Measurements from ENCODE around the gene OR52L1.
"Not testable (repeated sequence)": the region's sequence is repeated elsewhere in the genome, so short reads cannot be mapped to it uniquely, and the experiment has no call there.

Gene OR52L1

DNA sequence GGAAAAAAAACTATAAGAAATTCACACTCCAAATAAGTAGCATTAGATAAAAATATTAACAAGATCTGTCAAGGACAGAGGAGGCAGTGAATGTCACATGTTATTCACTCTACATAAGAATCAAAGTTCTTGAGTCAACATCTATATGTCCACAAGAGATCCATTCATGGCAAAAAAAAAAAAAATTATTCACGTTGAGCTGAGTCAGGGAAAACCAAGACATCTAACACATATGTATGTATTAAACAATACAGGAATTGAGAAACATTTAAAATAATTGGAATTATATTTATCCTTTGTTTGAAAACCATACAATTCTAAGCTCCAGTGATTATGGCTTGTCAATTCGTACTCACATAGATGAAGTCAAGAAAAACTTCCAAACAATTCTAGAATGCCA is 19.8 kb downstream of the OR52L1 start:
- ChIA-PET CTCF (no interaction called here), POLR2A (no interaction called here)
- H3K4me3 ChIP-seq (ENCODE audit: low read depth, low read length): no peak overlapping the region
- TF ChIP-seq, protein P1, sequence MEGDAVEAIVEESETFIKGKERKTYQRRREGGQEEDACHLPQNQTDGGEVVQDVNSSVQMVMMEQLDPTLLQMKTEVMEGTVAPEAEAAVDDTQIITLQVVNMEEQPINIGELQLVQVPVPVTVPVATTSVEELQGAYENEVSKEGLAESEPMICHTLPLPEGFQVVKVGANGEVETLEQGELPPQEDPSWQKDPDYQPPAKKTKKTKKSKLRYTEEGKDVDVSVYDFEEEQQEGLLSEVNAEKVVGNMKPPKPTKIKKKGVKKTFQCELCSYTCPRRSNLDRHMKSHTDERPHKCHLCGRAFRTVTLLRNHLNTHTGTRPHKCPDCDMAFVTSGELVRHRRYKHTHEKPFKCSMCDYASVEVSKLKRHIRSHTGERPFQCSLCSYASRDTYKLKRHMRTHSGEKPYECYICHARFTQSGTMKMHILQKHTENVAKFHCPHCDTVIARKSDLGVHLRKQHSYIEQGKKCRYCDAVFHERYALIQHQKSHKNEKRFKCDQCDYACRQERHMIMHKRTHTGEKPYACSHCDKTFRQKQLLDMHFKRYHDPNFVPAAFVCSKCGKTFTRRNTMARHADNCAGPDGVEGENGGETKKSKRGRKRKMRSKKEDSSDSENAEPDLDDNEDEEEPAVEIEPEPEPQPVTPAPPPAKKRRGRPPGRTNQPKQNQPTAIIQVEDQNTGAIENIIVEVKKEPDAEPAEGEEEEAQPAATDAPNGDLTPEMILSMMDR (IDR thresholded peaks at IDR 0.05; ENCODE audit: insufficient read depth, low read length, missing control alignments): no peak
- DNase-seq (ENCODE audit: low read depth, low spot score): no peak

DNA sequence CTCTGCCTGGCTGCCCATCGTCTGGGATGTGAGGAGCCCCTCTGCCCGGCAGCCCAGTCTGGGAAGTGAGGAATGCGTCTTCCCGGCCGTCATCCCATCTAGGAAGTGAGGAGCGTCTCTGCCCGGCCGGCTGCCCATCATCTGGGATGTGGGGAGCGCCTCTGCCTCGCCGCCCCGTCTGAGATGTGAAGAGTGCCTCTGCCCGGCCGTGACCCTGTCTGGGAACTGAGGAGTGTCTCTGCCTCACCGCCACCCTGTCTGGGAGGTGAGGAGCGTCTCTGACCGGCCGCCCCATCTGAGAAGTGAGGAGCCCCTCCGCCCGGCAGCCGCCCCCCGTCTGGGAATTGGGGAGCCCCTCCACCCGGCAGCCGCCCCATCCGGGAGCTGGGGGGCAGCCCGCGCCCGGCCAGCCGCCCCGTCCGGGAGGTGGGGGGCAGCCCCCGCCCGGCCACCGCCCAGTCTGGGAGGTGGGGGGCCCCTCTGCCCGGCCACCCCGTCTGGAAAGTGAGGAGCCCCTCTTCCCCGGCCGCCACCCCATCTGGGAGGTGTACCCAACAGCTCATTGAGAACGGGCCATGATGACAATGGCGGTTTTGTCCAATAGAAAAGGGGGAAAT is 26.0 kb downstream of the OR52L1 start:
- CTCF ChIA-PET: not testable (repeated sequence)

DNA sequence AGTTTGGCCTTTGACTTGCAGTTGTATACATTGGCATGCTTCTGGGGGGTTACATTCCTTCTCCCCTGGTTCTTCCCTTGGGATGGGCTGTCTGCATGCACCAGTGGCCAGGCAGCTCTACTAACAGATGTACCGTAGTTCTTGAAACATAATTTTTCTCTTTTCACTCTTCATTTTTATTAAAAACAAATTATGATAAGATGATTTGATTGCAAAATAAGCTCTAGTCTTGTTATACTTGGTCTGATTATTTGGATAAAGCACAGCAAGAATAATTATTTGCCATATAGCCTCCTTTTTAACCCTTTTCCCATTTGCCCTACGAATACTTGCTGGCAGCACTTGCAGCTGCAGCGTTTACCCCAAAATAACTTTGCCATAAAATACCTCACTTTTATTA is 31.2 kb downstream of the OR52L1 start:
- TF ChIP-seq, protein P1 (IDR thresholded peaks at IDR 0.05; ENCODE audit: insufficient read depth, low read length, missing control alignments): no peak
- ChIA-PET CTCF (no interaction called here), POLR2A (no interaction called here)
- no peak for DNase-seq (ENCODE audit: low read depth, low spot score)
- no peak overlapping the region for H3K4me3 ChIP-seq (ENCODE audit: low read depth, low read length)

More for the DNA sequence above, 26.0 kb downstream of the OR52L1 start:
- DNase-seq (ENCODE audit: low read depth, low spot score); H3K4me3 ChIP-seq (ENCODE audit: low read depth, low read length); POLR2A ChIA-PET: not testable (repeated sequence)

DNA sequence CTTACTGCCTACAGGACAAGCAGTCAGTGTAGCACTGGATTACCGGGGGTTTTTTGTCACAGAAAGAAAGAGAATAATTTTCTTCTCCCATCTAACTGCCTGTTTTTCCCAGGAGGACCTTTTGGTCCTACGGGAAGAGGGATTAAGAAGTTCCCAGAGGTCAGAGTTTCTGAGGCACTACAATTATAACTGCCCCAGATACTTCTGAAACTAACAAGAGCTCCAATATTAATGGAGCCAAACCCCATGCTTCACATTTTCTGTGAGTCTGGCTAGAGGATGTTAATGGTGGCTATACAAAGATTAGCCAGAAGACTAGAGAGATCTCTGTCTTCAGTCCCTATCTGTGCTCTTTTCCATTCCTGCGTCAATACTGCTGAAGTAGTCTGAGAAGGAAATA is 44.8 kb downstream of the OR52L1 start, which contains the start of gene OR56A3:
TSS of gene OR56A3 (plus strand) at position 301 of the 400 bp plus-strand sequence. CDS start 5,096 bp downstream, outside the sequence.
- no peak within 1 kb of the TSS for H3K4me3 ChIP-seq (ENCODE audit: low read depth, low read length)
- ChIA-PET CTCF (no interaction called here), POLR2A (no interaction called here)
- TF ChIP-seq, protein P1 (IDR thresholded peaks at IDR 0.05; ENCODE audit: insufficient read depth, low read length, missing control alignments): no peak
- no peak for DNase-seq (ENCODE audit: low read depth, low spot score)

DNA sequence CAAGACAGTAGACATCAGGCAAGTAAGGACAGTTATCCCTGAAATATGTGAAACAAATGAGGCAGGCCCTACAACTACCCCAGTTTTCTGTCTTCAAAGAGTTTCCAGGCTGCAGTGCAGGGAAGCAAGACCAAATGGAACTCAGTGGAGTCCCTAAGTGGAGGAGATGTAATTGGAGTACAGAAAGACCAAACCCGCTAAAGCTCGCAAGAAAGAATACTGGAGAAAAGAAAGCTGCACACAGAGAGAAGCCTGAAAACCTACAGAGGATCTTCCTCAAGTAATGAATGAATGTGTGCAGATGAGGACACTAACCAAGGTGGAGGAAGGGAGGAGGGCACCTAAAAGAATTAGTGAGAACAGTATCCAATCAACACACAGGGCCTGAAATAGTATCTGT is 46.0 kb downstream of the OR52L1 start:
- ChIA-PET POLR2A (no interaction called here), CTCF (no interaction called here)
- H3K4me3 ChIP-seq (ENCODE audit: low read depth, low read length): no peak overlapping the region
- DNase-seq (ENCODE audit: low read depth, low spot score): no peak
- TF ChIP-seq, protein P1 (IDR thresholded peaks at IDR 0.05; ENCODE audit: insufficient read depth, low read length, missing control alignments): no peak

DNA sequence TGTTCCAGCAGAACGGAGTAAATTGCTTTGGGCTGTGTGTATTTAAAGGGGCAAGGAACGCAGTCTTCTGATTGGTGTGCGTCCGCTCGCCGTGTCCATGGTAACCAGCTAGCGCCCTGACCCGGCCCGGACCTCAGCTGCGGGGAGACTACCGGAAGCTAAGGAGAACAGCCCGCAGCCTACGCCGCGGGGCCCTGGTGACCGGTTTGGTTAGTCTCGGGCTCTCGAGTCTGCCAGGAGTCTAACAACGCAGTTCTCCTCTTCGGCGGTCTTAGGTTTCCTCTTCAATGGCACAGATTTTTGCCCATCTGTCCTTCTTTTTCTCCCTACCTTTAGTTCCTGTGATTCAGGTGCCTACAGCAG is 48.2 kb downstream of the OR52L1 start:
- H3K4me3 ChIP-seq (ENCODE audit: low read depth, low read length): no peak overlapping the region
- no peak for DNase-seq (ENCODE audit: low read depth, low spot score)
- CTCF ChIA-PET: no interaction called here
- TF ChIP-seq, protein P1 (IDR thresholded peaks at IDR 0.05; ENCODE audit: insufficient read depth, low read length, missing control alignments): no peak
- POLR2A ChIA-PET: no interaction called here

DNA sequence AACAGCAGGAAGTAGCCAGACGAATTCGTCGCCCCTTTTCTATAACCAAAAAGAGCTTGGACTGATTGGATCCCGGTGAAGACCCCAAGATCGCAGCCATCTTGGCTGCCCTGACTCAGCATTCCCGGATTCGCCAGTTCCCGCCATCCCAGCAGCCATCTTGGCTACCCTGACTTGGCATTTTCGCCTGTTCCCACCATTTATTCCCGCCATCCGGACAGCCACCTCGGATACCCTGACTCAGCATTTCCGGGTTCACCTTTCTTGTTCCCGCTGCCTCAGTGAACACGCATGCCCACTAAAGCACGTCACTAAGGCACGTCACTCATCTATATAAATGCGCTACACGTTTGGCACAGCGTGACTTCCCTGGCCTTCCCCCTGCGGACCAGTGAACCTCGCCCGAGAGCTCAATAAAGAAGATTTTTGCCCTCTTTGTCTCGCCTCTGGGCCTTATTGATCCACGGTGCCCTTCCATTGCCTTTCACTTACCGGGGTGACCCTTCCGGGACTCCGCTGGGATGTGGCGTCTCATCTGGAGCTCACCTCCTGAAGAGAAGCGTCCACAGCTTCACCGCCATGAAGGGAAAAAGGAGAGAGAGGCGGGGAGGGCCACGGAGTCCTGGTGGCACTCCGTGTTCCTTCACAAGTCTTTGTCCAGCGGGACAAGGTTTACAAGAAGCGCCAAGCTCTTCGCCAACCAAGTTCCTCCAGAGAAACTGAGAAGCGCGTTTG is 48.8 kb downstream of the OR52L1 start:
- no peak overlapping the region for H3K4me3 ChIP-seq (ENCODE audit: low read depth, low read length)
- TF ChIP-seq, protein P1 (IDR thresholded peaks at IDR 0.05; ENCODE audit: insufficient read depth, low read length, missing control alignments): no peak
- ChIA-PET POLR2A (no interaction called here), CTCF (no interaction called here)
- no peak for DNase-seq (ENCODE audit: low read depth, low spot score)
